Activated CD8-positive, alpha-beta memory T cell treated with anti-CD3 and anti-CD28 coated beads, Interleukin-2, amount 50 U/mL, for 24 hours (primary cell): ENCODE measurements around the gene TRIM7.
"Not testable (repeated sequence)": the region's sequence is repeated elsewhere in the genome, so short reads cannot be mapped to it uniquely, and the experiment has no call there.

ENCODE experiments used
- DNase-seq: peaks from one replicate; pipeline ENCODE4 v3.0.0-alpha.2; 2020; ENCODE audit errors: extremely low read depth

Gene TRIM7

DNA sequence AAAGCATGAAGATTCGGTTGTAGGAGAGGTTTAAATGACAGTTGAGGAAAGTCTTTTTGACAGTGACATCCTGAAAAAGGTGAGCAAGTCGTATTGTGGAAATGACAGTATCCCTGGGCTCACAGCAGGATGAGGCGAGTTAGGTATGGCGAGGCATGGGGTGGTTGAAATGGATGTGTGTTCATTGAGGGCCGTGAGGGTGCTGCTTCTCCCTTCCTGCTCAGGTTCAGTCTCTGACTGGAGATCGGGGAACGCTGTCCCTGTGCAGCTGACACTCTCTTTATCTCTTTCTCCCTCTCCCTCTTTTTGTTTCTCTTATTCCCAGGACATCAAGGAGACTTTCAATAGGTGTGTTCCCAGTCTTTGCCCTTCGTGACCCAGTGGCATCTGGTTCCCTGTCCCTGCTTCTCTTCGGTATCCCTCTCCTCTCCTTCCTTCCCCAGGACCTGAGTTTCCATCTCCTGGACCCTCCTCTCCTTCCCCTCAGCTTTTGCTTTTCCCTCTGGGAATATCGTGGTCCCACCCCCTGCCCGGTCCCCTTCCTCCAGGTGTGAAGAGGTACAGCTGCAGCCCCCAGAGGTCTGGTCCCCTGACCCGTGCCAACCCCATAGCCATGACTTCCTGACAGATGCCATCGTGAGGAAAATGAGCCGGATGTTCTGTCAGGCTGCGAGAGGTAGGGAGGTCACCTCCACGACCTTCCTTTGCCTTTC is 28.2 kb upstream of the TRIM7 start:
- no peak for DNase-seq

GRCh38 chr5:181232593-181232992 is 27.6 kb upstream of the TRIM7 start:
- DNase-seq = no peak

- no peak for DNase-seq
These were observed 26.4 kb upstream of the TRIM7 start for GRCh38 chr5:181231432-181231831.

DNA sequence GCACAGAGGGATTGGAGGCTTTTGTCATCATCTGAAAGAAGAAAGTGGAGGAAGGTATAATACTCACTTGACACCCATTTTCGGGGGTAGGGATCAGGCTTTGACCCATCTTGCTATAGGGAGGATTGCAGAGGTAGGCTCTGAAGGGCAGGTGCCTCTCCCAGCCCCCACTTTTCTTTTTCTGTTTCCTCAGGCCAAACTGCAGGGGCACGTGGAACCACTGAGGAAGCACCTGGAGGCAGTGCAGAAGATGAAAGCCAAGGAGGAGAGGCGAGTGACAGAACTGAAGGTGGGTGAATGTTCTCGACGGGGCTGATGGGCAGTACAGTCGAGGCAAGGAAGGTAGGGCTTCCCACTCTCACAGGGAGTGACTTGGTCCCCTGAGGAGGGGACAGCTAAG is 25.6 kb upstream of the TRIM7 start:
- no peak for DNase-seq

- no peak for DNase-seq
These were observed 25.0 kb upstream of the TRIM7 start for GRCh38 chr5:181229996-181230395.

DNA sequence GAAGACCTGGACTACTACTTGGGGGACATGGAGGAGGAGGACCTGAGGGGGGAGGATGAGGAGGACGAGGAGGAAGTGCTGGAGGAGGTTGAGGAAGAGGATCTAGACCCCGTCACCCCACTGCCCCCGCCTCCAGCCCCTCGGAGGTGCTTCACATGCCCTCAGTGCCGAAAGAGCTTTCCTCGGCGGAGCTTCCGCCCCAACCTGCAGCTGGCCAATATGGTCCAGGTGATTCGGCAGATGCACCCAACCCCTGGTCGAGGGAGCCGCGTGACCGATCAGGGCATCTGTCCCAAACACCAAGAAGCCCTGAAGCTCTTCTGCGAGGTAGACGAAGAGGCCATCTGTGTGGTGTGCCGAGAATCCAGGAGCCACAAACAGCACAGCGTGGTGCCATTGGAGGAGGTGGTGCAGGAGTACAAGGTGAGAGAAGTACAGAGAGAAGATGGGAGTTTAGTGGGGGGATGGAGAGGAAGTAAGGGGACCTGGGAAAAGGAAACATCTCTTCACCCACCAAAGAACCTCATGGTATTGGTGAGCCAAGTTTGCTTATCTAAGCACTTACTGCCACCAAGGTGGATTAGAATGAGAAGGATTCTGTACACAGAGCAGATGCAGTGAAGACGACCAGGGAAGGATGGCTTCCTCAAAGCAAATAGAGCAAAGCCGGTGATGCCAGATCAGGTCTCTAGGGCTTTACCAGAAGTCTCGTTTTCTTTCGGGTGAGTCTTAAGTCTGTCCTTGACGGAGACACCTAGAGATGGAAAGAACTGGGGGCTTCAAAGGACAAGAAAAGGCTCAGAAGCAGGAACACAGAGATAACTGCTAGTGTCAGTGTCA is 19.6 kb upstream of the TRIM7 start:
- DNase-seq = no peak

DNA sequence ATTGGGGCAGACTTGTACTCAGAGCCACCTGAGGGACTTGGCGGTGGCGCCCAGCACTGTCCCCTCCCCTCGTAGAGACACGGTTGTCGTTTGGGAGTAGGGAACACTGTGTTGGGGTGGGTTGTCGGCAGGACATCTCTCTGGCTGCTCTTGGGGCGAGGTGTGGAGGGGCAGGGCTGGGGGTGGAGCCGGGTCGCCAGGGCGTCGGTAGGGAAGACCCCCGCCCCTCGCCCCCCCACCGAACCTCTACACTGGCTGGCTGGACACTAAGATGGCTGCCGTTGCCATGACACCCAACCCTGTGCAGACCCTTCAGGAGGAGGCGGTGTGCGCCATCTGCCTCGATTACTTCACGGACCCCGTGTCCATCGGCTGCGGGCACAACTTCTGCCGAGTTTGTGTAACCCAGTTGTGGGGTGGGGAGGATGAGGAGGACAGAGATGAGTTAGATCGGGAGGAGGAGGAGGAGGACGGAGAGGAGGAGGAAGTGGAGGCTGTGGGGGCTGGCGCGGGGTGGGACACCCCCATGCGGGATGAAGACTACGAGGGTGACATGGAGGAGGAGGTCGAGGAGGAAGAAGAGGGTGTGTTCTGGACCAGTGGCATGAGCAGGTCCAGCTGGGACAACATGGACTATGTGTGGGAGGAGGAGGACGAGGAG is 18.9 kb upstream of the TRIM7 start:
- DNase-seq = no peak

GRCh38 chr5:181223058-181223728 is 18.2 kb upstream of the TRIM7 start, which contains the start of gene TRIM41:
TSS of gene TRIM41 (plus strand) at chr5:181223281. CDS start at chr5:181224000, 719 bp downstream.
- peak; percentile 94 for DNase-seq

DNA sequence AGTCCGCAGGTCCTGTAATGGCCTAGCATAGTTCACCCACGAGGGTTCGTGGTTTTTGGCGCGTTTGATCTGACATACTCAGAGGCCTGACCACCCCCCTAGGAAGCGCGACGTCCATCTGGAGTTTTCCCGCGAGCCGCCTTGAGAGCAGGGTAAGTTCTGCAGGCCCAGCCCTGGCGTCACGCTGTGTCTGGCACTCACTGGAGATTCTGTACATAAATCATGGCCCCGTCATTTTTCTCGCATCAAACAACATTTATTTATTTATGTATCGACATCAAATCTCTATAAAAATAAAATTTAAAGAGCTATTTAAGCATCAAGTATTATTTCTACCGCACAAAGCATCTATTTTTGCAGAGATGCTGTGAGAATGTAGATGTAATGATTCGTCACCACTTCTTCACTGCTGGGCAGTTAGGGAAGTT is 17.6 kb upstream of the TRIM7 start:
- DNase-seq = no peak

DNA sequence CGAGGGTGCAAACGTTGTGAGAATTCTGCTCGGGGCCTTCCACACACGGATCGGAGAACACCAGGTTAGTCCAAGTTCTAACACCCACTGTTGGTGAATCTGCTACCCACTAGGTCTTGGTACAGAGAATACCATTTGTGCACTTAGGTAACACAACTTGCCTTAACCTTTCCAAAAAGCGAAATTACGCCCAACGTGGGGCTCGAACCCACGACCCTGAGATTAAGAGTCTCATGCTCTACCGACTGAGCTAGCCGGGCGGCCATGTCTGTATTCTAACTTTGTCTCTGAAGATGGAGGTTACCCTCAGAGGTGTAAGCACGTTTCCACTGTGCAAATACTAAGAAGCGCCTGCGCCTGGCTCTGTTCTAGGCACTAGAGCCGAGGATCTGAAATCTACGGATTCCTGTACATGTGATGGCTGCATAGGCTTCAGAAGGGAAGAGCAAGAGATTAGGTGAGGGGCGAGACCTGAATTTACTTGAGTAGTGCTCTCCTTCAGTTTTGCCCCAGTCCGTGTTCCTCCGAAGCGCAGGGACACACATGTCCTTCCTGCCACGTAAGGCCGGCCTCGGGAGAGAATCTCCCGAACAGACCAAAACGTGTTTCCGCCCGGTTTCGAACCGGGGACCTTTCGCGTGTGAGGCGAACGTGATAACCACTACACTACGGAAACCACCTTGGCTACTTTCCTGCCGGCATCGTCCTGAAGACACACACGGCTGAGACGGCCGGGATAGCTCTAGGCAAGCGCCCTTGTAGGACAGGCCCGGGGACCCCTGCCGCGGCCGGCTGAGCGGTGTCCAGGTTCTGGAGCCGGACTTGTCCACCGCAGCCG is 17.0 kb upstream of the TRIM7 start:
- DNase-seq = peak; percentile 98

DNA sequence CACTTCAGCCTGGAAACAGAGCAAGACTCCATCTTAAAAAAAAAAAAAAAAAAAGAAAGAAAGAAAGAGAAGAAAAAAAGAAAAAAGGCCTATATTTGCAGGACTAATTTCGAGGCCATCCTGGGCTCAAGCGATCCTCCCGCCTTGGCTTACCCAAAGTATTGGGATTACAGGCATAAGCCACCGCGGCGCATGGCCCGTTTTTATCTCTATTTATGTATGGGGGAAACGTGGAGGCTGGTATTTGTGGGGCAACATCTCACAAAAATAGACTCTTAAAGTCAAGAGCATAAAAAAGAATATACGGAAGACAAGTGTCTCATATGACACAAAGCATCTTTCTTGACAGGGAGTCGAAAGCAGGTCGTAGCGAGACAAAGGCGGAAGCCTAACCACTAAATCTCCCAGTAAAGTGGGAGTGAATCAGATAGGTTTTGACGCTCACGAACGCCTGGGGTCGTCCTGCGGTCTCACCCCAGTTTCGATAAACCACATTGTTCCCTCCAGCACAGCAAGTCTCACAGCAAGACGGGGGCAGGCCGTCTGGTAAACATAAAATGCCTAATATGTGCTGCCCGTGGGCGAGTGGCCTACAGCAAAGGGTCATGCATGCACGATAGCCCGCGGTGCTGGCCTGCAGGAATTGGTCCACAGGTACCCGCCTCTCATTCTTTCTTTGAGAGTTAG is 16.3 kb upstream of the TRIM7 start:
- DNase-seq = no peak

DNA sequence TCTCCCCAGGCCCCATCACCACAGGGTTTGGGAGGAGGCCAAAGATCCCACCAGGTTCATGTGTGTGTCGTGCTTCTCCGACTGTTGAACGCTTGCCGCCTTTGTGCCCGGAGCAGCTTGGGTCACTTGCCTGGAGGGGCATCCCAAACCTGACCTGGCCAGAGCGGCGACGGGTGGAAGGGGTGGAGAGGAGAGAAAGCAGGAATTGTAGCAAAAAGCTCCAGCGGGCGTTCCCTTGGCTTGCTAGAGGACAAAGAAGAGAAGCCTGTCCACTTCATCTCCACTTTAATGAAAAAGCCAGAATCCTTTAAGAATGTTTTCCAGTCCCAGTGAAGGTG is 15.2 kb upstream of the TRIM7 start:
- DNase-seq = no peak

DNA sequence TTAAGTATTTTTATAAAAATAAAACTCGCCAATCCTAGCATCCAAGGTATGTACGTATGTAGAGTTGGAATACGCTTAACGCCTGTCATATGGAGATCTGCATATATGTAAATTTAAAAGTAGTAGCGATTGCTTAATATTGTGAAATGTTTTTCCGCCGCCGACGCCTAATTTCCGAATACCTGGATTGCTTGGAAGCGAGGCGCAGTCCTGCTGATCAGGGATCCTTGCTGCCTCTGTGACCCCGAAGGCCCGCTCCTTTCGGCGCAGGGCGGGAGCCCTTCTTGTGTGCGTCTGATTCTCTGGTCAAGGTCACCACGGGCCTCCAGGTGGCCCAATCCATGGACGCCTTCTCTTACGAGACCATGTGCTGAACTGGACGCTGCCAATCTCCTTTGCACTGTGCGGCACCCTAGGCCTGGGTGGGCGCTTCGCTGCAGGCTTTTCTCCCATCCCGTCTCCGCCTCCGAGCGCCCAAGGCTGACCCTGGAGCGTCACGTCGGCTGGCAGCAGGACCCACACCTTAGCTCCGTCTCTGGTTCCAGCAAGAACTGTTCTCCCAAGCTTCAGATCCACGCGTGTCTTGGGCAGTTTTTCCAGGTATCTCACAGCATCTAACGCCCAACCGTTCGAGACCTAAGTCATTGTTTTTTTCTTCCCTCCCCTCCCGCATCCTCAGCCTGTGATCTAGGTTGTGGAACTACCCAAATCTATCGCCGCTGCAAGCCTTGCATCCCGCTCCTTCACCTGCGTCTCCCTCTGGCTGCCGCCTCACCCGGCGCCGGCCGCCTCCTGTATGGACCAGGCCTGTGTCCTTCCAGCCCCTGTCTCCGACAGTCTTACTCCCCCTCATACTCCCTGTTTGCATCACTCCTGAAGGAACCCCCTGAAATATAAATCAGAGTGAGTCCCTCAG is 14.5 kb upstream of the TRIM7 start:
- no peak for DNase-seq

DNA sequence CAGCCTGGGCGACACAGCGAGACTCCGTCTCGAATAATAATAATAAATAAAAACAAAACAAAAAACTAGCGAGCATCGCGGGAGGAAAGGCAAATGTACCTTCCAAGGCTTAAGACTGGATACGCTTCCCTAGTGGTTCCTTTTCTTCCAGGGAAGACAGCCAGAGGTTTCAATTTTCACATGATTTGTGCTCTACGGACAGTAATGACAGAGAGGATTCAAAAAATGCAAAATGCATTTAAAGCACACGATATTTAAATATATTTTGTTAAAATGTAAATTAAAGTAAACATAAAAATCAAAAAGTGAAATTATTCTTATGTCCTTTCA is 13.8 kb upstream of the TRIM7 start:
- no peak for DNase-seq

DNA sequence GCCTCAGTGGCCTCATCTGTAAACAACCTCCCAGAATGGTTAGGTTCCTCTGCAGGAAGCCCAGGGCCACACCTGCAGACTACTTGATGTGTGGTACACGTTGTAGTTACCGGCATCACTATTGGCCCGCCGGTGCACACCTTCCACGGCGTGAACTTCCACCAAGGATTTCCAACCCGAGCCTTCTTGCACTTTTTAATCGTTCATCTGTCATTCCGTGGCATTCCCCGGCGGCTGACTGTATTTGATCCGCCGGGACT is 12.7 kb upstream of the TRIM7 start:
- DNase-seq = no peak

GRCh38 chr5:181217111-181217802 is 12.3 kb upstream of the TRIM7 start:
- DNase-seq = no peak

GRCh38 chr5:181215997-181216989 is 11.3 kb upstream of the TRIM7 start:
- DNase-seq = no peak

DNA sequence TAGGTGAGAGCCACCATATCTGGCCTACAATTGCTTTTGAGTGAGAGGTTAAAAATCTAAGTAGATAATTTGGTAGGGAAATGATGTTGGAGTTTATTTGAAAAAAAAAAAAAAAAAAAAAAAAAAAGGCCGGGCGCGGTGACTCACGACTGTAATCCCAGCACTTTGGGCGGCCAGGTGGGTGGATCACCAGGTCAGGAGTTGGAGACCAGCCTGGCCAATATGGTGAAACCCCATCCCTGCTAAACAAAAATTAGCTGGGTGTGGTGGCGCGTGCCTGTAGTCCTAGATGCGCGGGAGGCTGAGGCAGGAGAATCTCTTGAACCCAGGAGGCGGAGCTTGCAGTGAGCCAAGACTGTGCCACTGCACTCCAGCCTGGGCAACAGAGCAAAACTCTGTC is 9.3 kb upstream of the TRIM7 start:
- DNase-seq = not testable (repeated sequence)
